GM18526 (cell line): Measurements from ENCODE around the gene RABL2B.

Source experiments
- POLR2A ChIP-seq: IDR thresholded peaks from 3 replicates; pipeline ENCODE4 v1.6.1; 2011; ENCODE audit not compliant: insufficient read length; ENCODE audit errors: extremely low read depth

The RABL2B gene

DNA sequence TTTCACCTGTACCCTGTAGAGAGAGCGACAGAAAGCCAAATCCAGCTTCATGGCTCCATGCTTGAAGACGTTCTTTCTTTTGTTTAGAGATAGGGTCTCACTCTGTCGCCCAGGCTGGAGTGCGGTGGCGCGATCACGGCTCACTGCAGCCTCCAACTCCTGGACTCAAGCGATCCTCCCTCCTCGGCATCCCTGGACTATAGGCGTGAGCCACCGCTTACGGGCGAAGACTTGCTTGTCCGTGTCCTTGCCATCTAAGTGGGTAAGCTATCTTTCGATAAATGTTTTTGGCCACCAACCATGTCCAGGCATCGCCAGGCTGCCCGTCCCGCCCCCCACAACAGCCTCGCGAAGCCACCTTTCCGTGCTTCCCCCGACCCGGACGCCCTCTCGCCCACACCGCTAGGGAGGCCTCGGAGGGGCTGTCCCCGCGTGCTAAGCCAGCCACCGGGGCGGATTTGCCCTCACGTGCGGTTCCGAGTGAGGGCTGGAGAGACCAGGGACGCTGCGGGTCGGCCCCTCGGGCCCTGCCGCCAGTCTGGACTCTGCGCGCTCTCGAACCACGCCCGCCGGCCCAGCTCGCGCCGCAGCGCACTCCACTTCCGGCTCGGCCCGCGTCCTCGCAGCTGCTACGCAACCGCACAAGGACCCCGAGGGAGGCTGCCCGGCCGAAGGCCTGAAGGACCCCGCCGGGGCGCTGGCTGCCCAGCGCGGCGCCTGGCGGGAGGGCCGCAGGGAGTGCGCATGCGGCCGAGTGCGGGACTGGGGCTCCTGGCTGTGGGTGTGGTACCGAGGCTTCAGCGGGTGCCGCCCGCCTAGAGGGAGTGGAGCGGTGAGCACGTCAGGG is at the start of gene RABL2B:
Gene RABL2B, minus strand, starts transcription at position 604 of the 847 bp plus-strand sequence. CDS start 1,342 bp downstream, outside the sequence.
- TF ChIP-seq POLR2A: peak; percentile 27

- no peak for TF ChIP-seq POLR2A
These were observed 43.5 kb downstream of the RABL2B start for GRCh38 chr22:50739894-50740293.

- no peak for TF ChIP-seq POLR2A
These were observed 44.2 kb downstream of the RABL2B start for GRCh38 chr22:50739279-50739691.

- TF ChIP-seq POLR2A: no peak
These were observed 44.7 kb downstream of the RABL2B start for GRCh38 chr22:50738649-50739227.

DNA sequence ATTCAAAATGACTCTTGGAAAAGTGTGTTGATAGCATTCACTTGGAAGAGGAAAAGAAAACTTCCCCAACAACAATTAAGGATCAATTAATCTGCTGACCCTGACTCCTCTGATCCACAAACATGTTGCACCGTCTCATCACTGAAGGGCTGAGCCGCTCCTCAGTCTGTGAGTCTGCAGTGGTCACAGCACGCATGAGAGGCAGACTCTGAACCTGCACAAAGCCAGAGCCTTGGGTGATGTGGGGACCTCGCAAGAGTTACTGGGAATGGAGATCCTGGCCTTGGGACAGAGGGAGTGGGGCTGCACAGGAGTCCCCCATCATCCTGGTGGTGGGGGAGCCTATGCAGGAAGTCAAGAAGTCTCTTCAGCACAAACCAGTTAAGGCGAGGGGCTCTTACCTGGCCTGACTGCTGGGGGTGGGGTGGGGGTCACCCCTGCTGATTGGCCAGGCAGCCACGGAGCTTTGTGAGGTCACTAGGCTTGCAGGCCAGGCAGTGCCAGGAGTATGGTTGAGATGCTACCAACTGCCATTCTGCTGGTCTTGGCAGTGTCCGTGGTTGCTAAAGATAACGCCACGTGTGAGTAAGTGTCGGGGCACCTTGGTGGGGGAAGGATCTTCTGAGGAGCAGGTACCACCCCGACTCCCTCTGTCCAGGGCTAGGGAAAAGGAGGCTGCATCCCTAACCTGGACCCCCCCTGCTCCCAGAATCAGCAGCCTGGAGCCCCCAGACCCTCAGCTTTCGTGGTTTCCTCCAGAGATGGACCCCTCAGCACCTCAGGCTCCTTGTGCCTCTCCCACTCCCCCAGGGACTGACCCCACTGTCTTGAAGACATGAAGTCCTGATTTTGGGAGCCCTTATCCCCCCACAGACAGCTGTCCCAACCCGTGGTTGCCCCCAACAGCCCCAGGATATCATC is 45.4 kb downstream of the RABL2B start, which contains the start of gene ACR:
Gene ACR, plus strand, starts transcription at position 477 of the 921 bp plus-strand sequence. Its CDS starts 32 bp downstream, at position 509.
- no peak for TF ChIP-seq POLR2A

DNA sequence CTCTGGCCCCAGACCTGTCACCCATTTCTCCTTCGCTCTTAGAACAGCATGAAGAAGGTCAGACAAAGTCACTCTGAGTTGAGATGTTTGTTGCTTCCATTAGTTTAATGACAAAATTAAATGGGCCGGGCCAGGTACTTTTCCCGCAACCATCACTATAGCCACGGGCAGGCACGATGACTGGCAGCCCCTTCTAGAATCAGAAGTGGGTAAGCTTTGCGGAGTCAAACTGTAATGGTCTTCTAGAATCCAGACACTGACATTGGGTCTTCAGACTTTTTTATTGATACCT is 47.8 kb downstream of the RABL2B start:
- no peak for TF ChIP-seq POLR2A

DNA sequence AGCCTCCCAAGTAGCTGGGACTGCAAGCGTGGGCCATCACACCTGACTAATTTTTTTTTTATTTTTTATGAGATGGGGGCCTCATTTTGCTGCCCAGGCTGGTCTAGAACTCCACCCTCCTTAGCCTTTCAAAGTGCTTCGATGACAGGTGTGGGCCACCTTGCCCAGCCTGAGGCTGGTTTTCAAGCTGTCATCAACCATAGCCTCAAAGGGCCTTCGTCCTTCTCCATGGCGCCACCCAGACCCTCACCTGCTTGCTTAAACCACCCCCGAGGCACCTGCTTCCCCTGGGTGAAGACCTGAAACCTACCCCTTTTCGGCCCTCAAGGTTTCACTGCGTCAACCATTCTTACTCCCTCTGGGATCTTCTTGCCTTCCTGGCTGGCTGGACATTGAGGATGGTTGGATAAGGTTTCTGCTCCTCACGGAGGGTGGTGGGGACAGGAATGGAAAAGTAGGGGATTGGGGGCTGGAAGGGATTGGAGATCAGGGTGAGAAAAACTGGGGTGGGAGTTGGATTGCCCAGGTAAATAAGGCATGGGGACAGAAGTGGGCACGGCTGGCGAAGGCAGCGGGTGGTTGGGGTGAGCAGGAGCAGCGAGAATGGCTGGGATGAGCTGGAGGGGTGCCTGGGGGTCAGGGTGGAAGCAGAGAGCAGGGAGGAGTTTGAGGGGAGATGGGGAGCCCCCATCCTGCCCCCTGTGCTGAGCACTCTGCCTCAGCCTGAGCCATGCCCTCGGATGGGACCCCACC is 48.3 kb downstream of the RABL2B start:
- no peak for TF ChIP-seq POLR2A

DNA sequence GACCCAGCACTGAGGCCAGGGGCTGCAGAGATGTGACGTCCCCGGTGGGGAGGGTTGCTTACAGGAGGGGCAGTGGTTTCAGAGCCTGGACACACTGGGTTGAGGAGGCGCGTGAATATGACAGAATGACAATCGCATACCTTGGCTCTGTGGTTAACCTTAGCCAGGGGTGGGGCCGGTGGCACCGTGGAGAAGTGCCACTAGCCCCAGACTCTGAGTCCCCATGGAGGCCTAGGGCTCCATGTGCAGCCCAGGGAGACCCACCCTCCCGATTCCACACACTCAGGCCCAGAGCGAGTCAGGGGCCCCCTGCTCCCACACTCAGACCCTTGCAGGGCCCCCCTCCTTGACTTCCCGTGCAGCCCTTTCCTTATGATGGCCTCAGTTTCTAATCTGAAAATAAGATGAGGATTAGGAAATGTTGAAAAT is 49.1 kb downstream of the RABL2B start:
- no peak for TF ChIP-seq POLR2A

DNA sequence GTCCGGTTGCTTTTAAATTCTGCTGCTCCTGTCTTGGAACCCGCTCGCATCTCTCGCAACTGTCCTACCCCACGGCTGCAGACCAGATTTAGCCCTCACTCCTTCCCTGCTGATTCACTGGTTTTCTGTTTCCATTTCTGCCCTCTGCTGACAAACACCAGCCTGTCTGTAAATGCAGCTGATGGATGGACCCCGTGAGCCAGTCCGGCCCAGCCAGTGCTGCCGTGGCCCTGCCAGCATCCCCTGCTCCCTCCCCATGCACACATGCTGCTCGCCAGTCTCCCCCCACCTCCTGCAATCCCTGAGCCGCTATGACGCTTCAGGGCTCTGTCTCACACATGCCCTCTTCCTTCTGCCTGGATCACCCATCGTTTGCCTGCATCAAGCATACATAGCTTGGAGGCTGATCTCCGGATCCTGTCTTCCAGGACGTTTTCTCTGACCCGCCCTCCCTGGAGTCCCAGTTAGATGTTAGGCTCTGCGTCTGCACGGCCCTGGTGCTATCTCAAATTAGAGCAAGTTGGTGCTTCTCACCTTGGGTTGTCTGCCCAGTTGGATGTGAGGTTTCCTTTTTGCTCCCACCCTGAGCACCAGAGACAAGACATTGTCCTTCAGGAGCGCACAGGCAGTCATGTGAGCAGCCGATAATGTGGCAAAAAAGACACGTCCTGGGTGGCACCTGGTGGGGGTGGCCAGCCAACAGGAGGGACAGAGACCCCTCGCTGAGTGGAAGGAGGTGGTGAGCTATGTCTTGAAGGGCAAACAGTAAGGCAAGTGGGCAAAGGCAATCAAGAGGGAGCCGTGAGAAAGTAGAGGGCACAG is 49.7 kb downstream of the RABL2B start:
- TF ChIP-seq POLR2A: no peak

DNA sequence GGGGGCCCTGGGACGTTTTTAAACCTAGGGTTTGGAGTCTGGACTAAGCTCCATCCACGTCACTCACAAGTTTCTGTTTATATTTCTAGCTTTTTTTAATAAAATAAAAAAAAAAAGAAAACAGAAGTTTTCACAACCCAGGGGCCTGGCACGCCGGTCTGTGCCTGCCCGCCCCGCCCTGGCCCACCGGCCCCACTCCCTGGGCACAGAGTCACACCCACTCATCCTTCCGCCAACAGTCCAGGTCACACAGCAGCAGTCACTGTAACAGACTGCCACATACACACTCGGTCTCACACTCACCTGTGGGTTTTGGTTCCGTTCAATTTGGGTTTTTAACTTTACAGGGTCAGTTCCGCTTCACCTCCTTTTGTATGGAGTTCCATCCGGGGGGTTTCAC is 50.8 kb downstream of the RABL2B start:
- TF ChIP-seq POLR2A: no peak

DNA sequence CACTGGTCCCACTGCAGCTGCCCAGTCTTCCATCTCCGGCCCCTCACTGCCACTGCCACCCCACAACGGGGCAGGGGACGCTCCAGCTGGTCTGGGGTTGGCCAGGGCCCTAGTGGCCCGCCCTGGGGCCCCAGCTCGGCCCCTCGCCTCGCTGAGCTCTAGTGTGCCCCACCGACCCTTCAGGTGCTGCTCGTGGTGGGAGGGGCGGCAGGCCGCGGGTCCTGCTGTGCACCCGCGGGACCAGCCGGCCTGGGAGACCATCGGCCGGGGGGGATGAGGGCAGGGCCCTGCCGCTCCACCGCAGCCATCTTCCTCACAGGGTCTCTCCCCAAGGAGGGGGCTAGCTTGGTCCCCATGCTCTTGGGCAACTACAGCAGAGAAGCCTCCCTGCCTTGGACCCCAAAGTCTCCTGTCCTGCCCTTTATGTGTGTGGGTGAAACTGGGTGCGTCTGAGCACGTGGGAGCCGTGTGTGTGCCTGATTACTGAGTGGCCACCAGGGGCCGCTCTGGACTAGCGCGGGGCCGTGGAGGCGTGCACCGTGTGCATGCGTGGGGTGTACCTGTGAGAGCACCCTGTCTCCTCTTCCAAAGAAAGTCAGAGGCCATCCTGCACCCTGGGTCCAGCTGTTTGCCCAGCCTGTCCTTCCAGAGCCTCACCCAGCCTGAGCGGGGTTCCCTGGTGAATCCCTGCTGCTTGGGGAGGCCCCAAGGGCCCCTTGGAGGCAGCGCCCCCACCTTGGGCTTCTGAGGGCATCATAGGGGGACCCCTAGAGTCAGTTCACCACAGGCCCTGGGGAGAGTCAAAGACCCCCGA is 51.4 kb downstream of the RABL2B start:
- TF ChIP-seq POLR2A: no peak

- no peak for TF ChIP-seq POLR2A
These were observed 52.3 kb downstream of the RABL2B start for GRCh38 chr22:50730941-50731661.
